Testis (tissue), 3 donors: ENCODE measurements around the gene PIEZO2. TPM values are rescaled to one million over a fixed set of nuclear protein-coding genes. Genes with fewer than 3 reads are reported as not detected.

Experiments
- DNase-seq: peaks from one replicate; pipeline ENCODE4 v3.0.0-alpha.2; 2019
- H3K27ac ChIP-seq, 2 donors: fragments of 200-600 bp; sonication (generic); one replicate each; pipeline ENCODE4 v1.5.1; 2019
- H3K27me3 ChIP-seq: fragments of 200-600 bp; sonication (generic); one replicate; pipeline ENCODE4 v1.5.1; 2019
- H3K36me3 ChIP-seq: fragments of 200-600 bp; sonication (generic); one replicate; pipeline ENCODE4 v1.5.1; 2017; ENCODE audit warnings: low read depth; ENCODE audit errors: missing control alignments
- H3K4me1 ChIP-seq: fragments of 200-600 bp; sonication (generic); one replicate; pipeline ENCODE4 v1.5.1; 2019
- H3K4me3 ChIP-seq, 2 donors: fragments of 200-600 bp; sonication (generic); one replicate each; pipeline ENCODE4 v1.5.1; 2017 to 2019
- H3K9me3 ChIP-seq: fragments of 200-600 bp; sonication (generic); one replicate; pipeline ENCODE4 v1.5.1; 2017
- CTCF ChIP-seq, 3 experiments: fragments of 450-650 bp in 2 of 3; fragments of 200-600 bp in 1 of 3; sonication (generic) in 1 of 3; IDR thresholded peaks; one replicate each; pipeline ENCODE4 v1.5.1; 2016 to 2019; ENCODE audit warnings: antibody characterized with exemption in 3 of 3, mild to moderate bottlenecking in 2 of 3, moderate library complexity in 1 of 3
- POLR2A ChIP-seq: fragments of 450-650 bp; IDR thresholded peaks from one replicate; pipeline ENCODE4 v1.6.1; 2017; ENCODE audit warnings: antibody characterized with exemption, mild to moderate bottlenecking, moderate library complexity
- WGBS, 2 donors: methylation state at CpG; one replicate each; pipeline ENCODE4 v1.1.5; 2018; 5-methylcytosine and 5-hydroxymethylcytosine counted together
- intact Hi-C: fragments of 100-400 bp; cut with DNase I; formaldehyde crosslinking; loops from one replicate; pipeline ENCODE4 v1.15.1; 2023; ENCODE audit warnings: low total_unique reads
- polyA plus RNA-seq: library from polyadenylated mRNA; stranded (reverse); fragments of 350-450 nt; fragmentation: Illumina TruSeq; extraction: RNeasy Lipid Tissue Mini Kit (QIAGEN cat#74804); gene quantifications from one replicate; pipeline ENCODE4 v1.2.3, GENCODE V29; 2014; ENCODE audit warnings: low read depth, low replicate concordance; ENCODE audit not compliant: insufficient read depth
- total RNA-seq, 2 donors: library from RNA; depleted of rRNA; stranded (reverse); fragments of >200 nt; gene quantifications; one replicate each; pipeline ENCODE4 v1.2.3, GENCODE V29; 2016

Gene PIEZO2
- total and polyA plus RNA-seq, 3 donors from 2014 or later, result 2.3 to 3.5 (median 3.0) TPM

DNA sequence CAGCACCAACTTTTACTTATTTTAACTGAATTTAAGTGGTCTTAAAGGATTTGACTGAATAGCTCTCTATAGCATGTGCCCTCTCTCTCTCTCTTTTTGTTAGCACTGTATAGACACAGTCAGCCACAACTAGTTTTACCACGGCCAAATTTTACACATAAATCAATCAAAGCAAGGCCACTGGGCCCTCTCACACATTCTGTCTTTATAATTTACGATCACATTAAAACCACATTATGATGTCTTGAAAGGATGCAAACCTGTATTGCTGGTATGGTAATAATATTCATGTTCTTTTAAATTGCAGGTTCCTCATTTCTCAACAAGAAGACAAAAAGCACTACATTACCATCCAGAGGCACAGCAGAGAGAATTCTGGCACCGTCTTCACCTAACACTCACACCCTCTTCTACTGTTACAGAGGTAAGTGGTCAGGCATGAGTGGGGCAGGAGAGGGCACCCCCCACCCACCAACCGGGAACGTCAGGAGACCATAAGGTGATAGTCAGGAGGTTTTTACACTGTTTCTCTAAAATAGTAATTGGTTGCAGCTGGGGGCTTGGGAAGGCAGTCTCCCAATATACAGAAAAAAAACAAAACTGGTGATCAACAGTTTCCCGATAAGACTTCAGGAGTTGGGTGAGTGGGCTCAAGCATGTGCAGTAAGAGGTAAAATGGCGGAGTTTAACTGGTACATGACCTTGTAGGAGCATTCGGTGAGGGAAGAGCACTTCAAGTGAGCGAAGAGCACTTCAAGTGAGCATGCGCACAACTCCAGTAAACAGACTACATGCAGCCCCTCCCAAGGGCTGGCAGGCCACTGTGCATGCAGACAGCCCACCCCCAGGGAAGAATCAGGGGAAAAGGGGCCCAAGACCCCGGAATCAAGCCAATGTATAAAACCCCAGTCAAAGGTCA lies 296.7 kb downstream of the PIEZO2 start:
- Histone ChIP-seq H3K36me3 (no peaks in the 10 kb centered on the region), H3K4me1 (no peaks in the 10 kb centered on the region), H3K27ac (no peak overlapping the region), H3K4me3 (peak overlapping the region in 1 of 2 donors; percentile 5), H3K9me3 (no peaks in the 10 kb centered on the region), H3K27me3 (no peaks in the 10 kb centered on the region)
- DNase-seq, result peak; percentile 18
- intact Hi-C loops, result loop anchor here (10.0 kb wide), 2 partner anchors 192 to 702 kb away; no protein-coding TSS in a partner anchor
- TF ChIP-seq CTCF (IDR thresholded peaks at IDR 0.05) (no peak), POLR2A (no peak)
- WGBS, 2 donors, result 63 to 71% methylated on average over 11 of the region's 11 CpGs

- TF ChIP-seq POLR2A (no peak), CTCF (IDR thresholded peaks at IDR 0.05) (peak; percentile 40 to 79 (median 54))
- intact Hi-C loops, result loop anchor here (10.0 kb wide), 2 partner anchors 193 to 703 kb away; no protein-coding TSS in a partner anchor
- Histone ChIP-seq H3K4me1 (no peaks in the 10 kb centered on the region), H3K27me3 (no peaks in the 10 kb centered on the region), H3K27ac (no peak overlapping the region), H3K4me3 (no peak overlapping the region), H3K36me3 (no peaks in the 10 kb centered on the region), H3K9me3 (no peaks in the 10 kb centered on the region)
- WGBS, 2 donors, result 10 to 12% methylated on average over 3 of the region's 3 CpGs
- DNase-seq, result no peak
Observed at GRCh38 chr18:10851824-10852319, 297.5 kb downstream of the PIEZO2 start.

DNA sequence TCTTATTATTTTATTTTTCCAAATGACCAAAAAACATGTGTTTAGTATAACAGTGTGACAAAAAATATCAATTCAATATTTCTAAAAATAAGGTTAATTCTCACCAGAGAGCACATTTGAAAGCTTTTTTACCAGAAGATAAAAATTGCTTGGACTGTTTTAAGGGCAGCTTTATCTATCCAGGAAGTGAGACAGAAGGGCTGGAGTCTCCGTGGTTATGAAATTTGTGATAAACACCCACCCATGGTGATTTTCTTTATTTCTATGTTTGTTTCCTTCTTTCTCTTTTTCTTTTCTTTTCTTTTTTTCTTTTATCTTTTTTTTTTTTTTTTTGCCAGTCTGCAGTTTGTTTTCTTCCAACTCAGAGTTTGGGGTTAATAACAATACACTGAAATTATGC lies 298.5 kb downstream of the PIEZO2 start:
- TF ChIP-seq POLR2A, result no peak
- no peak for TF ChIP-seq CTCF (IDR thresholded peaks at IDR 0.05)
- H3K9me3 ChIP-seq, result no peaks in the 10 kb centered on the region
- no peak overlapping the region for H3K27ac ChIP-seq
- 23 to 33% methylated on average over 1 of the region's 1 CpG for WGBS, 2 donors
- H3K4me3 ChIP-seq, result no peak overlapping the region
- intact Hi-C loops, result loop anchor here (10.0 kb wide), 2 partner anchors 194 to 704 kb away; no protein-coding TSS in a partner anchor
- H3K36me3 ChIP-seq, result no peaks in the 10 kb centered on the region
- no peak for DNase-seq
- H3K4me1 ChIP-seq, result no peaks in the 10 kb centered on the region
- no peaks in the 10 kb centered on the region for H3K27me3 ChIP-seq

GRCh38 chr18:10850216-10850615 lies 299.2 kb downstream of the PIEZO2 start:
- intact Hi-C loops, result loop anchor here (10.0 kb wide), 2 partner anchors 195 to 705 kb away; no protein-coding TSS in a partner anchor
- no peak for DNase-seq
- Histone ChIP-seq H3K36me3 (no peaks in the 10 kb centered on the region), H3K4me1 (no peaks in the 10 kb centered on the region), H3K4me3 (no peak overlapping the region), H3K27me3 (no peaks in the 10 kb centered on the region), H3K27ac (no peak overlapping the region), H3K9me3 (no peaks in the 10 kb centered on the region)
- 88 to 89% methylated on average over 7 of the region's 7 CpGs for WGBS, 2 donors
- TF ChIP-seq POLR2A (no peak), CTCF (IDR thresholded peaks at IDR 0.05) (no peak)
